Tibial nerve (tissue), 4 donors: ENCODE measurements around the gene SORCS2.

Experiments
- EP300 ChIP-seq, 2 donors: sonication (generic); formaldehyde crosslinking; IDR thresholded peaks; one replicate each; pipeline ENCODE4 v1.6.1; 2017; ENCODE audit warnings: antibody characterized with exemption in 2 of 2, mild to moderate bottlenecking in 1 of 2
- TF ChIP-seq, protein P1 (sequence below), 5 experiments: fragments of 200-600 bp in 3 of 5; fragments of 450-650 bp in 2 of 5; sonication (generic) in 3 of 5; IDR thresholded peaks; one replicate each; pipeline ENCODE4 v1.5.1; 2016 to 2019; ENCODE audit warnings: antibody characterized with exemption in 5 of 5, mild to moderate bottlenecking in 3 of 5, moderate library complexity in 2 of 5

DNA sequence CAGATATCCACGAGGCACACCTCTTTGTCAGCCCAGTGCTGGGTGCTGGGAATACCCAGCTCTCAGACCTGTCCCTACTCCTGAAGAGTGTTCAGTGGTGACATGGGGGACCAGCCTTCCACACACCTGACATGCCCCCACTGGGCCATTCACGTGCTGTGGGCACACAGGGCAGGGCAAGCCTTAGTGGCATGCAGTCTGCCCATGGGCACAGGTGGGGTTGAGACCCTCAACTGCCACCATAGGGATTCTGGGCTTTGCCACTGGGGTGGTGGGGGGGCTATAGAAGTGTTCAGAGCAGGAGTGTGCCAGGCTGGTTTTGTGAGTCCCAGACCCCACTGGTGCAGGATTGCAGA, 259.1 kb downstream of the SORCS2 start:
- TF ChIP-seq, protein P1, sequence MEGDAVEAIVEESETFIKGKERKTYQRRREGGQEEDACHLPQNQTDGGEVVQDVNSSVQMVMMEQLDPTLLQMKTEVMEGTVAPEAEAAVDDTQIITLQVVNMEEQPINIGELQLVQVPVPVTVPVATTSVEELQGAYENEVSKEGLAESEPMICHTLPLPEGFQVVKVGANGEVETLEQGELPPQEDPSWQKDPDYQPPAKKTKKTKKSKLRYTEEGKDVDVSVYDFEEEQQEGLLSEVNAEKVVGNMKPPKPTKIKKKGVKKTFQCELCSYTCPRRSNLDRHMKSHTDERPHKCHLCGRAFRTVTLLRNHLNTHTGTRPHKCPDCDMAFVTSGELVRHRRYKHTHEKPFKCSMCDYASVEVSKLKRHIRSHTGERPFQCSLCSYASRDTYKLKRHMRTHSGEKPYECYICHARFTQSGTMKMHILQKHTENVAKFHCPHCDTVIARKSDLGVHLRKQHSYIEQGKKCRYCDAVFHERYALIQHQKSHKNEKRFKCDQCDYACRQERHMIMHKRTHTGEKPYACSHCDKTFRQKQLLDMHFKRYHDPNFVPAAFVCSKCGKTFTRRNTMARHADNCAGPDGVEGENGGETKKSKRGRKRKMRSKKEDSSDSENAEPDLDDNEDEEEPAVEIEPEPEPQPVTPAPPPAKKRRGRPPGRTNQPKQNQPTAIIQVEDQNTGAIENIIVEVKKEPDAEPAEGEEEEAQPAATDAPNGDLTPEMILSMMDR (IDR thresholded peaks at IDR 0.05) = no peak
- no peak for TF ChIP-seq EP300 (IDR thresholded peaks at IDR 0.05)
